HG03066 (cell line): Measurements from ENCODE around the gene CAPNS1.
"Not testable (repeated sequence)": the region's sequence is repeated elsewhere in the genome, so short reads cannot be mapped to it uniquely, and the experiment has no call there.

Source experiments
- ATAC-seq: cut with Tn5 transposase; IDR thresholded peaks from one replicate; pipeline ENCODE4 v1.9.1; 2021; ENCODE audit warnings: low read depth; ENCODE audit not compliant: unreplicated experiment

The CAPNS1 gene

GRCh38 chr19:36113894-36114720 is 25.8 kb upstream of the CAPNS1 start:
- ATAC-seq = no peak

DNA sequence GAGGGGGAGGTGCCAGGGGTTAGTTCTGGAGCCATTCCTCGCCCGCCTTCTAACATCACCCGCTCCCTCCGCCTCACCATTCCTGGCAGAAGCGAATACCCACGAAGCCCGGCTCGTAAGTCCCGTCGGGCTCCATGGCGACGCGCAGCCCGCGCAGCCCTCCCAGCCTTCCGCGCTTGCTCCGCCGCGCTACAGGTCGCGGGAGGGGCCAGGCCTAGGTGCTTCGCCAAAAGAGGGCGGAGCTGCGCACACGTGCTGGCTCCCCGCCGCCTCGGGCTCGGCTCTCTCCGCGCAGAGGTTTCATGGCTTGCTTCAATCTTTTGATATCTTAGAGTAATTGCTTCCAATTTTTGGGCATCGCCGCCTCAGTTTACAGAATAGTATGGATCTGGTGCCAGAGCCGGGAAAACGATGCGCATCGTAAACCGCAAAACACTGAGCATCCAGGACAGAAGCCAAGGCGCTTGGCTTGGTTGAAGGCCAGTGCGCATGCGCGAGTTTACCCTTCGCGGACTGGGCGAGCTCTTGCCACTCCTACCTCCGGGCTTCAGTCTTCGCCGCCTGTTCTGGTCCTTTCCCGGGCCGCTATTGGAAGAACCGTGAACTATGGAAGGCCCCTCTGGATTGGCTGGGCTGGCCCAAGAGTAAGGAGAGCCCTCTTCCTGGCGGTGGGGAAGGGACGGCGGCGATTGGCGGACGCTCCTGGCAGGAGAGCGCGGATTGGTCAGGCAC is 25.0 kb upstream of the CAPNS1 start, which contains the start of gene POLR2I:
TSS of gene POLR2I (minus strand) at position 155 of the 732 bp plus-strand sequence. CDS start at position 136, 19 bp downstream.
- peak; percentile 84 for ATAC-seq

- peak; percentile 36 for ATAC-seq
Measured at GRCh38 chr19:36115453-36116343, 24.2 kb upstream of the CAPNS1 start, which contains the start of gene TBCB. Gene TBCB (plus strand): TSS chr19:36115468. CDS start chr19:36115561, 93 bp downstream.

DNA sequence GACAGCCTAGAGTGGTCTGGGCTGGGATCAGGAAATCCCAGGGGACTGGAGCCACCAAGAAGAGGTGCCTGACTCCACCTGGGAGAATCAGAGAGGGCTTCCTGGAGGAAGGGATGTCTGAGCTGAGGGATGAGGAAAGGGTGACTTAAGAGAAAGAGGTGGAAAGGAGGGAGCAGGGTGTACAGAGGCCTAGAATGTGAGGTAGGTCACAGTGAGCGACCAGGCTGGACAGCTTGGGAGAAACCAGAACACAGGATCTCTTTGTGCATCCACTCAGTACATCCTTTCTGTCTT is 23.6 kb upstream of the CAPNS1 start:
- no peak for ATAC-seq

DNA sequence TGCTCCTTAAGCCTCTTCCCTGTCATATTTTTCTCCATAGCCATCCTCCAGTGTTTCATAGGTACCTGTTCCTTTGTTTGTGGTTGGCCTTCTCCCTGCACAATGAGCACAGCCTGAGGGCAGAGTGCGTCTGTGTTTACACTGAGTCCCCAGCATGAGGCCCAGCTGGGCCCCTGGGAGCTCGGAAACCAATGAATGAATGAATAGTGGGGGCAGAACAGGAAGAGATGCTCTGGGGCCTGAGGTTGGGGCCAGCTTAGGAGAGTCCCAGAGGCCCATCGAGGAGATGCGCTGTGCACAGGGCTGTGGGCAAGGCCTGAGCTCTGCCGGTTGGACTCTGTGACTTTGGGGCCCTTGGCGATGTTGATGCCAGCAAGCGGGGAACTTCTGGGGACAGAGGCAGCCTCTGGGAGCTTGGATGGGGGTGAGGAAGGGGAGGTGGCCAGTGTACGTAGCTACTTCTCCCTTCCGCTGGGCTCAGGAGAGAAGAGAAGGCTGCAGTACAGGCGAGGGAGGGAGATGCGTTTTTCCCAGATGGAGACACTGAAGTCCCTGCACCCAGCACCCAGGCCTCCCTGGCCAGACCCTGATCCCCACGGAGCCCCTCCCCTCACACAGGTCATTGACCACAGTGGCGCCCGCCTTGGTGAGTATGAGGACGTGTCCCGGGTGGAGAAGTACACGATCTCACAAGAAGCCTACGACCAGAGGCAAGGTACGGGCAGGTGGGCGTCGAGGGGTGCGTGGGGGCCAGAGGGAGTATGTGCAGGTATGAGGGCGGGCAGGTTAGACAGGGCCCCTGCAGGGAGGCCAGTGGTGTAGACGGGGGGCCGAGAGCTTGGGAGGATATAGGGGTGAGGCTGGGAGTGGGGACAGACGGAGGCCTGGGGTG is 19.5 kb upstream of the CAPNS1 start:
- no peak for ATAC-seq

GRCh38 chr19:36120984-36121358 is 18.9 kb upstream of the CAPNS1 start:
- ATAC-seq = no peak

DNA sequence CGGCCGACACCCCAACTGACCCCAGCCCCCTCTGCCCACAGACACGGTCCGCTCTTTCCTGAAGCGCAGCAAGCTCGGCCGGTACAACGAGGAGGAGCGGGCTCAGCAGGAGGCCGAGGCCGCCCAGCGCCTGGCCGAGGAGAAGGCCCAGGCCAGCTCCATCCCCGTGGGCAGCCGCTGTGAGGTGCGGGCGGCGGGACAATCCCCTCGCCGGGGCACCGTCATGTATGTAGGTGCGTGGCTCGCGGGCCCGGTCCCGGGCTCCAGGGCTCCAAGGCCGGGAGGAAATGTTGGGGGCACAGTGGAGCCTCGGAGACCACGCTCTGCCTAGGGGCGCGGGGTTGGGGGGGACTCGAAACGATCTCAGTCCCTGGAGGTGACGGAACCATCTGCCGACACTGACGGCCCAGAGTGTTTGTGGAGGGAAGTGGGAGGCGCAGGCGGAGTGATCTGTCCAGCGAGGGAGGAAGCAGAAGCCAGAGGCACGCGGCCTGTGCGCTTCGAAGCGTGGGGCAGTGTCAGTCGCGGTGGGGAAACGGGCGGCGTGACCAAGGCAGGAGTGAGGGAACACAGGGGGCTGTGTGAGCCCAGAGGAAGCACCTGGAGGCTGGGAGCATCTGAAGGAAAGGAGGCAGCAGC is 18.3 kb upstream of the CAPNS1 start:
- no peak for ATAC-seq

DNA sequence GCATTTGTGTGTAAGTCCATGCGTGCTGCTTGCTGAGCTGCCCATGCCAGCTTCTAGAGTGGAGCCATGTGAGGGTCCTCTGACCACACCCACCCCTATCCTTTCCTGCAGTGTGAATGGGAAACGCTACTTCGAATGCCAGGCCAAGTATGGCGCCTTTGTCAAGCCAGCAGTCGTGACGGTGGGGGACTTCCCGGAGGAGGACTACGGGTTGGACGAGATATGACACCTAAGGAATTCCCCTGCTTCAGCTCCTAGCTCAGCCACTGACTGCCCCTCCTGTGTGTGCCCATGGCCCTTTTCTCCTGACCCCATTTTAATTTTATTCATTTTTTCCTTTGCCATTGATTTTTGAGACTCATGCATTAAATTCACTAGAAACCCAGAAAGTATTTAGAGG is 14.3 kb upstream of the CAPNS1 start:
- ATAC-seq = no peak

DNA sequence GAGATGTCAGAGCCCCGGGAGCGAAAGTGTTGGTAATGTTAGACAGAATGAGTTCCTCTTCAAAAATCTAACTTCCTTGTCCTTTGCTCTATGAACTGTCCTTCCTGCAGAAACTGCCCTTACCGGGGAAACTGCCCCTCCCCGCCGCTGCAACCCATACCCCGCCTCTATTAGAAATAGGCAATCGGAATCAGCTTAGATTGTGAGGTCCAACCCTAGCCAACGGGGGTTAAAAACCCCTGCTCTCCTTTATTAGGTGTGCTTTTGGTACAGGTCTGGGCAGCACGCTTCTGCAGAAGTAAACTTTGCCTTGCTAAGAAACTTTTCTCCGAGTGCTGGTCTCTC is 11.5 kb upstream of the CAPNS1 start:
- ATAC-seq = no peak

GRCh38 chr19:36131221-36131620 is 8.6 kb upstream of the CAPNS1 start:
- ATAC-seq = not testable (repeated sequence)

GRCh38 chr19:36134867-36135266 is 5.0 kb upstream of the CAPNS1 start:
- not testable (repeated sequence) for ATAC-seq

DNA sequence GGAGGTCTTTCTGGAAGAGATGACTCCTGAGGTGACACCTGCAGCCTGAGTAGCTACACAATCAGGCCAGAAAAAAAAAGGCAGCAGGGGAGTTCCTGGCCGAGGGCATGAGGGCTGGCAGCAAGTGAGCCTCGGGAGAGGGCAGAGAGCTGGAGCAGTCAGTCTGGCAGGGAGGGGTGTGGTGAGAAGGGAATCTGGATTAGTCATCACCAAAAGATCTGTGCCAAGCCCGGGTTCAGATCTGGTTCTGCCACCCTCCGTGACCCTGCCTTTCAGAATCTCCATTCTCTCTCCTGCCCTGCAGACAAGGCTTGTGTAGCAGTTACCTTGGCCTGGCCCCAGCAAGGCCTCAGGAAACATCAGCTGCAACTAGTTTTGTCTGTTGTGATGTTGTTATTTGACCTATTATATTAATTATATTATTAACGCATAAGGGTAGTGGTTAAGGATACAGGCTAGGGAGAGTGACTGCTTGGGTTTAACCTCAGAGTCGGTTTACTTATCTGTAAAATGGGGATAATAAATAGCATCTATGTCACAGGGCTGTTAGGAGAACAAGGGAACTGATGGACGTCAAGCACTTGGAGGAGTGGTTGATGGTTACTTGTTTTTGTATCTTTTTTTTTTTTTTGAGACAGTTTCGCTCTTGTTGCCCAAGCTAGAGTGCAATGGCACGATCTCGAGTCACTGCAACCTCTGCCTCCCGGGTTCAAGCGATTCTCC is 2.7 kb upstream of the CAPNS1 start:
- ATAC-seq = no peak

GRCh38 chr19:36139120-36139472 is 770 bp upstream of the CAPNS1 start:
- ATAC-seq = no peak

- ATAC-seq = no peak
Measured at GRCh38 chr19:36140304-36141038, 605 bp downstream of the CAPNS1 start.

DNA sequence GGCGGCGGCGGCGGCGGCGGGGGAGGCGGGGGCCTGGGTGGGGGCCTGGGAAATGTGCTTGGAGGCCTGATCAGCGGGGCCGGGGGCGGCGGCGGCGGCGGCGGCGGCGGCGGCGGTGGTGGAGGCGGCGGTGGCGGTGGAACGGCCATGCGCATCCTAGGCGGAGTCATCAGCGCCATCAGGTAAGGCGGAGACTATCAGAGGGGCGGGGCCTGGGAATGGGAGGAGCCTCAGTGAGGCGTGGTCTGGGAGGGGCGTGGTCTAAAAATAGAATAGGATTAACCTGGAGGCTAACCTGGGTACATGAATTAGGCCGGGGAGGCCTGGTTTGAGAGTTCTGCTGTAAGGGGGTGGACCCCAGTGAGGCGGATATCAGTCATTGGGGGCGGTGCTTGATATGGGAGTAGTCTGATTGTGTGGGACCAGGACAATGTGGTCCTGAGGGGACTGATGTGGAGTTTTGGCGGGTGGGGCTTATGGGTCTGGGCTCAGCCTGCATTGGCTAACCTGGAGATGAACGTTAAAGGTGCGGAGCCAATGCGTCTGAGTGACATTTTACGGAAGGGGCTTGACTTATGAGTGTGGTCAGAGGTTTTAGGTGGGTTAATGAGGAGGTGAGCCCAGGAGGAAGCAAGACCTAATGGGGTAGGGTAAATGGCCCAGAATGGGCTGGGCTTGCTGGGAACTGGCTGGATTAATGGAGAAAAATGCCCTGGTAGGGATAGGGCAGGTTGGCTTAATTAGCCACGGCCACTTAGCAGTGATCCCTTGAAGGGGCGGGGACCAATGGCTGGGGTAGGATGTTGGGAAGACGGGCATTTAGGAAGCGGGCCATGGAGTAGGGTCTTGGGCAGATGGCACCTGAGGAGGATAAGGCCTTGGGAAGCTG is 1.4 kb downstream of the CAPNS1 start:
- ATAC-seq = peak; percentile 46

- no peak for ATAC-seq
Measured at GRCh38 chr19:36142046-36142445, 2.2 kb downstream of the CAPNS1 start.

GRCh38 chr19:36142496-36142895 is 2.6 kb downstream of the CAPNS1 start:
- ATAC-seq = no peak
